SK-N-SH treated with all-trans-retinoic acid at 6 μM for 48 hours (cell line): ENCODE results near the gene USP7.
"Not testable (repeated sequence)": the region's sequence is repeated elsewhere in the genome, so short reads cannot be mapped to it uniquely, and the experiment has no call there.

ENCODE experiments used
- ATAC-seq: fragments of 200-7000 bp; cut with Tn5 transposase; 3 replicates; pipeline ENCODE4 v1.9.1; 2020; ENCODE audit warnings: mild to moderate bottlenecking, moderate library complexity
- ARNTL ChIP-seq: fragments of 450-650 bp; formaldehyde crosslinking; IDR thresholded peaks from 2 replicates; pipeline ENCODE4 v1.5.0; 2020; ENCODE audit warnings: low read depth, mild to moderate bottlenecking, moderate library complexity, borderline replicate concordance
- BACH2 ChIP-seq: fragments of 250-450 bp; sonication (Bioruptor Pico); IDR thresholded peaks from 2 replicates; pipeline ENCODE4 v1.9.0; 2021; ENCODE audit warnings: mild to moderate bottlenecking, borderline replicate concordance
- CREB5 ChIP-seq: fragments of 250-450 bp; sonication (Bioruptor Pico); IDR thresholded peaks from 2 replicates; pipeline ENCODE4 v1.5.1; 2020; ENCODE audit warnings: low read depth, mild to moderate bottlenecking, moderate library complexity
- CSRNP3 ChIP-seq: fragments of 250-450 bp; sonication (Bioruptor Pico); IDR thresholded peaks from 2 replicates; pipeline ENCODE4 v1.5.1; 2021; ENCODE audit warnings: mild to moderate bottlenecking, moderate library complexity
- ESRRG ChIP-seq: fragments of 250-450 bp; sonication (Bioruptor Pico); IDR thresholded peaks from 2 replicates; pipeline ENCODE4 v1.6.1; 2021; ENCODE audit warnings: mild to moderate bottlenecking
- GLIS3 ChIP-seq: fragments of 250-450 bp; sonication (Bioruptor Pico); IDR thresholded peaks from 2 replicates; pipeline ENCODE4 v1.5.0; 2020; ENCODE audit warnings: mild to moderate bottlenecking, moderate library complexity
- OSR1 ChIP-seq: fragments of 250-450 bp; sonication (Bioruptor Pico); IDR thresholded peaks from 2 replicates; pipeline ENCODE4 v1.8.0; 2022; ENCODE audit warnings: moderate library complexity, mild to moderate bottlenecking, inconsistent platforms
- PATZ1 ChIP-seq: fragments of 250-450 bp; sonication (Bioruptor Pico); IDR thresholded peaks from 2 replicates; pipeline ENCODE4 v1.8.0; 2020; ENCODE audit warnings: mild to moderate bottlenecking, moderate library complexity, borderline replicate concordance
- POU6F1 ChIP-seq: fragments of 250-450 bp; sonication (Bioruptor Pico); IDR thresholded peaks from 2 replicates; pipeline ENCODE4 v1.8.0; 2021; ENCODE audit warnings: low read depth, mild to moderate bottlenecking, moderate library complexity, borderline replicate concordance
- PPARA ChIP-seq: fragments of 250-450 bp; sonication (Bioruptor Pico); IDR thresholded peaks from 2 replicates; pipeline ENCODE4 v1.5.0; 2020; ENCODE audit warnings: mild to moderate bottlenecking, borderline replicate concordance
- RARB ChIP-seq: fragments of 250-450 bp; sonication (Bioruptor Pico); IDR thresholded peaks from 2 replicates; pipeline ENCODE4 v1.8.0; 2021; ENCODE audit warnings: mild to moderate bottlenecking, moderate library complexity
- SNAI2 ChIP-seq: fragments of 250-450 bp; sonication (Bioruptor Pico); IDR thresholded peaks from 2 replicates; pipeline ENCODE4 v1.5.0; 2020; ENCODE audit warnings: mild to moderate bottlenecking, moderate library complexity
- TOX ChIP-seq: fragments of 250-450 bp; sonication (Bioruptor Pico); IDR thresholded peaks from 2 replicates; pipeline ENCODE4 v1.8.0; 2021; ENCODE audit warnings: mild to moderate bottlenecking, moderate library complexity, borderline replicate concordance
- TSHZ2 ChIP-seq: fragments of 250-450 bp; sonication (Bioruptor Pico); IDR thresholded peaks from 2 replicates; pipeline ENCODE4 v1.5.0; 2020; ENCODE audit warnings: mild to moderate bottlenecking, moderate library complexity
- ZC3H10 ChIP-seq: fragments of 250-450 bp; sonication (Bioruptor Pico); IDR thresholded peaks from 2 replicates; pipeline ENCODE4 v1.5.1; 2021; ENCODE audit warnings: mild to moderate bottlenecking, moderate library complexity
- ZFP3 ChIP-seq: fragments of 250-450 bp; sonication (Bioruptor Pico); IDR thresholded peaks from 2 replicates; pipeline ENCODE4 v1.5.0; 2020; ENCODE audit warnings: mild to moderate bottlenecking, moderate library complexity
- ZFP30 ChIP-seq: fragments of 450-650 bp; formaldehyde crosslinking; IDR thresholded peaks from 2 replicates; pipeline ENCODE4 v1.5.0; 2022; ENCODE audit warnings: mild to moderate bottlenecking, moderate library complexity
- ZNF565 ChIP-seq: fragments of 450-650 bp; formaldehyde crosslinking; conservative IDR thresholded peaks from 2 replicates; pipeline ENCODE4 v1.5.0; 2020; ENCODE audit warnings: low read depth, mild to moderate bottlenecking, moderate library complexity
- ZNF8 ChIP-seq: fragments of 450-650 bp; formaldehyde crosslinking; IDR thresholded peaks from 2 replicates; pipeline ENCODE4 v1.5.0; 2020; ENCODE audit warnings: mild to moderate bottlenecking, moderate library complexity

Gene USP7

GRCh38 chr16:8845699-8846298, 117.9 kb downstream of the USP7 start:
- ATAC-seq = no peak
- TF ChIP-seq CSRNP3 (CRISPR knock-in tag) = no peak
- no peak for TF ChIP-seq POU6F1 (CRISPR knock-in tag)
- no peak for TF ChIP-seq ZFP30
- TF ChIP-seq GLIS3 (CRISPR knock-in tag) = no peak
- no peak for TF ChIP-seq ZFP3
- no peak for TF ChIP-seq CREB5 (CRISPR knock-in tag)
- TF ChIP-seq OSR1 (CRISPR knock-in tag) = no peak
- TF ChIP-seq BACH2 (CRISPR knock-in tag) = no peak
- no peak for TF ChIP-seq ZNF8 (CRISPR knock-in tag)
- no peak for TF ChIP-seq PPARA (CRISPR knock-in tag)
- no peak for TF ChIP-seq TSHZ2 (CRISPR knock-in tag)
- no peak for TF ChIP-seq SNAI2 (CRISPR knock-in tag)
- no peak for TF ChIP-seq TOX (CRISPR knock-in tag)
- TF ChIP-seq PATZ1 = no peak
- TF ChIP-seq ZC3H10 (CRISPR knock-in tag) = no peak
- no peak for TF ChIP-seq ZNF565
- no peak for TF ChIP-seq ESRRG (CRISPR knock-in tag)
- no peak for TF ChIP-seq ARNTL (CRISPR knock-in tag)
- TF ChIP-seq RARB (CRISPR knock-in tag) = no peak

GRCh38 chr16:8843296-8843695, 120.4 kb downstream of the USP7 start:
- ATAC-seq = not testable (repeated sequence)
